CD8-positive, alpha-beta memory T cell (primary cell): ENCODE results near the gene ZNF467. TPM values are rescaled to one million over a fixed set of nuclear protein-coding genes. Genes with fewer than 3 reads are reported as not detected.
A peak's percentile ranks its signal among the peaks of the same experiment; 100 is the strongest.

ENCODE experiments used
- CTCF ChIA-PET: fragments of 350-600 bp; sonication (Branson Sonifier 250); formaldehyde crosslinking; loops from one replicate; lab custom pipeline; 2021; ENCODE audit warnings: antibody characterized with exemption; lab: Charles Lee
- POLR2A ChIA-PET: fragments of 350-600 bp; sonication (Branson Sonifier 250); formaldehyde crosslinking; loops from one replicate; lab custom pipeline; 2021; ENCODE audit warnings: antibody characterized with exemption; lab: Charles Lee
- DNase-seq, 5 donors: peaks; one replicate each; pipeline versions ENCODE4 v3.0.0 to v3.0.0-alpha.2; 2020 to 2022; ENCODE audit warnings: mixed read lengths in 1 of 5
- H3K27ac ChIP-seq: one replicate; pipeline ENCODE4 v1.7.0; 2013; ENCODE audit warnings: low read depth, mild to moderate bottlenecking, low read length, moderate library complexity
- H3K27me3 ChIP-seq: 2 replicates; pipeline ENCODE4 v1.7.0; 2013; ENCODE audit warnings: low read length, mild to moderate bottlenecking; ENCODE audit not compliant: insufficient read depth, poor library complexity, severe bottlenecking
- H3K36me3 ChIP-seq: 2 replicates; pipeline ENCODE4 v1.7.0; 2013; ENCODE audit warnings: mild to moderate bottlenecking, low read length, moderate library complexity; ENCODE audit not compliant: insufficient read depth
- H3K4me1 ChIP-seq: 2 replicates; pipeline ENCODE4 v1.7.0; 2013; ENCODE audit warnings: mild to moderate bottlenecking, low read length, moderate library complexity; ENCODE audit not compliant: insufficient read depth
- H3K4me3 ChIP-seq: 2 replicates; pipeline ENCODE4 v1.7.0; 2013; ENCODE audit warnings: mild to moderate bottlenecking, low read length
- H3K9me3 ChIP-seq: 2 replicates; pipeline ENCODE4 v1.7.0; 2013; ENCODE audit warnings: mild to moderate bottlenecking, low read length
- H3K27ac Mint-ChIP-seq, 8 donors: one replicate each; pipeline ENCODE4 v1.8.0; 2020 to 2021; ENCODE audit warnings: mixed read lengths in 8 of 8, mild to moderate bottlenecking in 6 of 8, inconsistent platforms in 3 of 8, moderate library complexity in 3 of 8
- H3K27me3 Mint-ChIP-seq, 2 donors: one replicate each; pipeline ENCODE4 v1.8.0; 2020 to 2021; ENCODE audit warnings: mixed read lengths in 2 of 2, mild to moderate bottlenecking in 1 of 2, moderate library complexity in 1 of 2
- H3K36me3 Mint-ChIP-seq, 3 donors: one replicate each; pipeline ENCODE4 v1.8.0; 2020 to 2021; ENCODE audit warnings: mixed read lengths in 3 of 3, inconsistent platforms in 1 of 3, mild to moderate bottlenecking in 1 of 3
- H3K4me1 Mint-ChIP-seq, 3 donors: one replicate each; pipeline ENCODE4 v1.8.0; 2020 to 2021; ENCODE audit warnings: mixed read lengths in 3 of 3, inconsistent platforms in 1 of 3, mild to moderate bottlenecking in 1 of 3
- H3K4me3 Mint-ChIP-seq, 7 donors: one replicate each; pipeline ENCODE4 v1.8.0; 2020 to 2021; ENCODE audit warnings: mixed read lengths in 7 of 7, mild to moderate bottlenecking in 6 of 7, moderate library complexity in 4 of 7, inconsistent platforms in 2 of 7
- H3K9me3 Mint-ChIP-seq, 5 donors: one replicate each; pipeline ENCODE4 v1.8.0; 2020 to 2022; ENCODE audit warnings: mixed read lengths in 5 of 5, mild to moderate bottlenecking in 3 of 5, moderate library complexity in 2 of 5, inconsistent platforms in 1 of 5
- polyA plus RNA-seq: library from polyadenylated mRNA; unstranded; fragments of 300-500 nt; fragmentation: Illumina TruSeq; gene quantifications from one replicate; pipeline ENCODE4 v1.2.3, GENCODE V29; 2021
- total RNA-seq, 2 experiments: library from RNA; stranded (reverse); gene quantifications; one replicate each; pipeline ENCODE4 v1.2.3, GENCODE V29; 2021

ZNF467 gene
- total and polyA plus RNA-seq, 3 experiments from 2014 or later: 0.24 to 1.3 TPM; not detected in 1

- H3K9me3 Mint-ChIP-seq: no peaks in the 10 kb centered on the region
- H3K4me3 Mint-ChIP-seq: no peak overlapping the region
- H3K27ac Mint-ChIP-seq: no peak overlapping the region
- Histone ChIP-seq H3K4me1 (no peaks in the 10 kb centered on the region), H3K9me3 (no peaks in the 10 kb centered on the region), H3K4me3 (no peak overlapping the region), H3K27me3 (no peaks in the 10 kb centered on the region), H3K36me3 (no peaks in the 10 kb centered on the region), H3K27ac (no peak overlapping the region)
- no peaks in the 10 kb centered on the region for H3K4me1 Mint-ChIP-seq
- H3K27me3 Mint-ChIP-seq: peaks cover 3 to 8% of the 10 kb centered on the region in 2 donors
- no peak for DNase-seq
- no peaks in the 10 kb centered on the region for H3K36me3 Mint-ChIP-seq
- ChIA-PET CTCF (no interaction called here), POLR2A (no interaction called here)
Measured at GRCh38 chr7:149802966-149803365, 29.6 kb upstream of the ZNF467 start.

DNA sequence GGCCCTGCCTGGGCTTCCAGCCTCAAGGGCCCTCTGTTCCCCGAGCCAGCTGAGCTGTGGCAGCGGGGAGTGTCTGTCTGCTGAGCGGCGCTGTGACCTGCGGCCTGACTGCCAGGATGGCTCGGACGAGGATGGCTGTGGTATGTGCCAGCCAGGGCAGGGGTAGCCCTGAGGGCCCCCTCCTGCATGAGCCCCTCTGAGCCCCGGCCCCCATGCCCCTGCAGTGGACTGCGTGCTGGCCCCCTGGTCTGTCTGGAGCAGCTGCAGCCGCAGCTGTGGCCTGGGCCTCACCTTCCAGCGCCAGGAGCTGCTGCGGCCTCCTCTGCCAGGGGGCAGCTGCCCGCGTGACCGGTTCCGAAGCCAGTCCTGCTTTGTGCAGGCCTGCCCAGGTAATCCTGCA is 28.4 kb upstream of the ZNF467 start:
- Mint-ChIP-seq H3K9me3 (no peaks in the 10 kb centered on the region), H3K4me3 (no peak overlapping the region), H3K27ac (no peak overlapping the region), H3K36me3 (no peaks in the 10 kb centered on the region), H3K27me3 (peaks cover 1 to 6% of the 10 kb centered on the region in 2 donors), H3K4me1 (no peaks in the 10 kb centered on the region)
- no peak overlapping the region for H3K27ac ChIP-seq
- no peaks in the 10 kb centered on the region for H3K4me1 ChIP-seq
- H3K9me3 ChIP-seq: no peaks in the 10 kb centered on the region
- H3K4me3 ChIP-seq: no peak overlapping the region
- no peak for DNase-seq
- no peaks in the 10 kb centered on the region for H3K36me3 ChIP-seq
- ChIA-PET CTCF (no interaction called here), POLR2A (no interaction called here)
- H3K27me3 ChIP-seq: no peaks in the 10 kb centered on the region

DNA sequence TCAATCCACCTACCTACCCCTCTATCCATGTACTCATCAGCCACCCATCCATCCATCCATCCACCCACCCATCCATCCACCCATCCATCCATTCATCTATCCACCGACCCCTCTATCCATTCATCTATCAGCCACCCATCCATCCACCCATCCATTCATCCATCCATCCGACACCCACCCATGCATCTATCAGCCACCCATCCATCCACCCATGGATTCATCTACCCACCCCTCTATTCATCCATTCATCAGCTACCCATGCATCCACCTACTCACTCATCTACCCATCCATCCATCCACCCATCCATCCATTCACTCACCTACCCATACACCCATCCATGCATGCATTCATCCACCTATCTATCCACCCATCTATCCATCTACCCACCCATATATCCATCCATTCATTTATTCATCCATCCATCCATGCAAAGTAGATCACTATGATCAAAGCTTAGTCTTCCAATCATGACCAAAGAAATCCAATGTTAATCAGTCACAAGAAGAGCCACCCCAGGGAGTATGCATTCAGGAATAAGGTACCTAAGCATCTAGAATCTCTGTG is 27.7 kb upstream of the ZNF467 start:
- ChIA-PET POLR2A (no interaction called here), CTCF (interaction anchor here (1.3 kb wide), 1 partner anchor 15 kb away, joined by 3 read pairs; no protein-coding TSS in a partner anchor)
- H3K36me3 Mint-ChIP-seq: no peaks in the 10 kb centered on the region
- H3K27ac Mint-ChIP-seq: peak overlapping the region in 1 of 8 donors; percentile 68
- DNase-seq: no peak
- Histone ChIP-seq H3K36me3 (no peaks in the 10 kb centered on the region), H3K27me3 (no peaks in the 10 kb centered on the region), H3K9me3 (no peaks in the 10 kb centered on the region), H3K4me1 (no peaks in the 10 kb centered on the region), H3K27ac (no peak overlapping the region), H3K4me3 (no peak overlapping the region)
- no peaks in the 10 kb centered on the region for H3K4me1 Mint-ChIP-seq
- H3K9me3 Mint-ChIP-seq: no peaks in the 10 kb centered on the region
- H3K4me3 Mint-ChIP-seq: no peak overlapping the region
- peaks cover 0 to 5% of the 10 kb centered on the region in 2 donors for H3K27me3 Mint-ChIP-seq

DNA sequence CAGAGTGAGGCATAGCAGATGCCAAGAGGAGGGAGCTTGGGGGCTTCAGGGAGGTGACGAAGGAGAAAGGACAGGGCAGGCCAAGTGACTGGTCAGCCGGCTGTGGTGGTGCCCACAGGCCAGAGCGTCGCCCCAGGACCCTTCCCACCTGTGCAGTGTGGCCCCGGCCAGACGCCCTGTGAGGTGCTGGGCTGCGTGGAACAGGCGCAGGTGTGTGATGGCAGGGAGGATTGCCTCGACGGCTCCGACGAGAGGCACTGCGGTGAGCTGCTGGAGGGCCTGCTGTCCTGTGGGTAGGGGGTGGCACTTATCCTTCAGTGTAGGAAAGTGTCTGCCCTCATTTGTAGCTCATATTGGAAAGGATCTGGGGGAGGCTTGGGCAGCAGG is 26.8 kb upstream of the ZNF467 start:
- CTCF ChIA-PET: interaction anchor here (0.6 to 1.4 kb wide), 8 partner anchors 8 to 751 kb away, joined by 3 to 10 read pairs (median 3); no protein-coding TSS in a partner anchor
- H3K27ac Mint-ChIP-seq: peak overlapping the region in 1 of 8 donors; percentile 47
- Histone ChIP-seq H3K27me3 (no peaks in the 10 kb centered on the region), H3K27ac (no peak overlapping the region), H3K4me3 (no peak overlapping the region), H3K4me1 (no peaks in the 10 kb centered on the region), H3K36me3 (no peaks in the 10 kb centered on the region), H3K9me3 (no peaks in the 10 kb centered on the region)
- no peaks in the 10 kb centered on the region for H3K4me1 Mint-ChIP-seq
- H3K9me3 Mint-ChIP-seq: no peaks in the 10 kb centered on the region
- peaks cover 0 to 2% of the 10 kb centered on the region in 2 donors for H3K27me3 Mint-ChIP-seq
- H3K36me3 Mint-ChIP-seq: no peaks in the 10 kb centered on the region
- POLR2A ChIA-PET: no interaction called here
- H3K4me3 Mint-ChIP-seq: no peak overlapping the region
- DNase-seq: no peak

DNA sequence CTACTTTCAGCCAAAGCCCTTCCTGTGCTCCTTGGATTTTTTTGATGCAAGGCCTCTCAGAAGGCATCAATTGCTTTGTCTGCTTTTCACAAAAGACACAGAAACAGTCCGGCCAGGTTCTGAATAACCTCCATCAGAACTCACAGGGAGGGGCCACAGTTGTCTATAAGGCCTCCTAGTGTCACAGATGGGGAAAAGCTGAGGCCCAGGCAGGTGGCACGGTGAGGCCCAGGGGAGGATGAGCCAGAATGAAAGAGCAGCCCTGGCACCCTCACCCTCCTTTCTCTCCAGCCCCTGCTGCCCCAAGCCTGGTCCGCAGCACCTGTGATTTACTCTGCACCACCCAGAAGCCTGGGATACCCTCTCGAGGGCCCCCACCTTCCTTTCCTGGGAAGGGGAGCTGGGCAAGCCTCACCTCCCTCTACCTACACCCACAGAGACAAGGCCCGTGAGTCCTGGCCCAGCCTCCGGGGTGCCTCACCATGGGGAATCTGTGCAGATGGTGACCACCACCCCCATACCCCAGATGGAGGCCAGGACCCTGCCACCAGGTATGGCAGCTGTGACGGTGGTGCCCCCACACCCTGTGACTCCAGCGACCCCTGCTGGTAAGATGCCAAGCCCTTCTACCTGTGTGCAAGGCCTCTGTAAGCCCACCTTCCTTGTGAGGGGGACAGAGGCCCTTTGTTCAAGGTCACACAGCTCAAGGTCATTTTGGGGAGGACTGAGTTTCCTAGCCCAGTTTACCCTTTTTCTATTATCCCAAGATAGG is 26.2 kb upstream of the ZNF467 start:
- Histone ChIP-seq H3K4me1 (no peaks in the 10 kb centered on the region), H3K36me3 (no peaks in the 10 kb centered on the region), H3K9me3 (no peaks in the 10 kb centered on the region), H3K27ac (no peak overlapping the region), H3K27me3 (no peaks in the 10 kb centered on the region), H3K4me3 (no peak overlapping the region)
- Mint-ChIP-seq H3K27ac (peak overlapping the region in 1 of 8 donors; percentile 33), H3K36me3 (no peaks in the 10 kb centered on the region), H3K4me3 (no peak overlapping the region), H3K27me3 (peaks cover 0 to under 1% of the 10 kb centered on the region in 2 donors), H3K9me3 (no peaks in the 10 kb centered on the region), H3K4me1 (no peaks in the 10 kb centered on the region)
- DNase-seq: peak; percentile 32 to 70 (median 41)
- ChIA-PET CTCF (interaction anchor here (0.6 to 1.4 kb wide), 8 partner anchors 9 to 383 kb away, joined by 3 to 10 read pairs (median 3); no protein-coding TSS in a partner anchor), POLR2A (no interaction called here)

- H3K4me1 ChIP-seq: no peaks in the 10 kb centered on the region
- POLR2A ChIA-PET: no interaction called here
- Mint-ChIP-seq H3K27me3 (peaks cover 5 to 11% of the 10 kb centered on the region in 2 donors), H3K36me3 (no peaks in the 10 kb centered on the region), H3K4me1 (no peaks in the 10 kb centered on the region), H3K9me3 (no peaks in the 10 kb centered on the region), H3K27ac (no peak overlapping the region), H3K4me3 (no peak overlapping the region)
- CTCF ChIA-PET: no interaction called here
- H3K36me3 ChIP-seq: no peaks in the 10 kb centered on the region
- H3K9me3 ChIP-seq: no peaks in the 10 kb centered on the region
- DNase-seq: no peak
- no peak overlapping the region for H3K27ac ChIP-seq
- H3K27me3 ChIP-seq: no peaks in the 10 kb centered on the region
- H3K4me3 ChIP-seq: no peak overlapping the region
Measured at GRCh38 chr7:149797771-149798170, 24.4 kb upstream of the ZNF467 start.

- no peak overlapping the region for H3K27ac ChIP-seq
- H3K9me3 Mint-ChIP-seq: no peaks in the 10 kb centered on the region
- ChIA-PET CTCF (interaction anchor here (0.9 kb wide), 1 partner anchor 10 kb away, joined by 4 read pairs; no protein-coding TSS in a partner anchor), POLR2A (no interaction called here)
- H3K4me3 ChIP-seq: no peak overlapping the region
- no peaks in the 10 kb centered on the region for H3K36me3 ChIP-seq
- no peaks in the 10 kb centered on the region for H3K36me3 Mint-ChIP-seq
- H3K27me3 ChIP-seq: no peaks in the 10 kb centered on the region
- no peaks in the 10 kb centered on the region for H3K4me1 ChIP-seq
- H3K4me3 Mint-ChIP-seq: no peak overlapping the region
- H3K9me3 ChIP-seq: no peaks in the 10 kb centered on the region
- H3K27me3 Mint-ChIP-seq: peaks cover 5 to 16% of the 10 kb centered on the region in 2 donors
- DNase-seq: no peak
- H3K4me1 Mint-ChIP-seq: no peaks in the 10 kb centered on the region
- H3K27ac Mint-ChIP-seq: no peak overlapping the region
Measured at GRCh38 chr7:149796287-149796860, 23.0 kb upstream of the ZNF467 start.

GRCh38 chr7:149795126-149795525 is 21.7 kb upstream of the ZNF467 start:
- H3K4me3 ChIP-seq: no peak overlapping the region
- H3K27ac ChIP-seq: no peak overlapping the region
- Mint-ChIP-seq H3K36me3 (no peaks in the 10 kb centered on the region), H3K4me3 (no peak overlapping the region), H3K9me3 (no peaks in the 10 kb centered on the region), H3K27me3 (peaks cover 8 to 16% of the 10 kb centered on the region in 2 donors), H3K4me1 (no peaks in the 10 kb centered on the region), H3K27ac (no peak overlapping the region)
- POLR2A ChIA-PET: no interaction called here
- DNase-seq: no peak
- H3K9me3 ChIP-seq: no peaks in the 10 kb centered on the region
- CTCF ChIA-PET: interaction anchor here (0.9 kb wide), 1 partner anchor 10 kb away, joined by 3 read pairs; no protein-coding TSS in a partner anchor
- no peaks in the 10 kb centered on the region for H3K4me1 ChIP-seq
- H3K36me3 ChIP-seq: no peaks in the 10 kb centered on the region
- H3K27me3 ChIP-seq: peaks cover 6% of the 10 kb centered on the region
